Hepatocyte (in vitro differentiated cells): ENCODE data around the gene CD248. TPM values are rescaled to one million over a fixed set of nuclear protein-coding genes. Genes with fewer than 3 reads are reported as not detected.

Experiments used
- DNase-seq: peaks from one replicate; pipeline ENCODE4 v3.0.0-alpha.2; 2016; ENCODE audit warnings: low spot score
- H2AFZ ChIP-seq: fragments of 200-600 bp; sonication (generic); 2 replicates; pipeline ENCODE4 v1.6.0; 2016; ENCODE audit warnings: antibody characterized with exemption, mild to moderate bottlenecking
- H3K27ac ChIP-seq: fragments of 200-600 bp; sonication (generic); 2 replicates; pipeline ENCODE4 v1.5.1; 2016; ENCODE audit warnings: mild to moderate bottlenecking
- H3K27me3 ChIP-seq: fragments of 200-600 bp; sonication (generic); 2 replicates; pipeline ENCODE4 v1.6.1; 2016
- H3K36me3 ChIP-seq: fragments of 200-600 bp; sonication (generic); replicated peaks from 2 replicates; pipeline ENCODE4 v1.5.1; 2016; ENCODE audit warnings: low read depth; ENCODE audit not compliant: insufficient read depth
- H3K4me1 ChIP-seq: fragments of 200-600 bp; sonication (generic); 2 replicates; pipeline ENCODE4 v1.5.1; 2016; ENCODE audit warnings: mild to moderate bottlenecking, moderate library complexity; ENCODE audit not compliant: insufficient read depth
- H3K4me2 ChIP-seq: fragments of 200-600 bp; sonication (generic); 2 replicates; pipeline ENCODE4 v1.6.0; 2016
- H3K4me3 ChIP-seq: fragments of 200-600 bp; sonication (generic); 2 replicates; pipeline ENCODE4 v1.5.1; 2016; ENCODE audit warnings: mild to moderate bottlenecking
- H3K79me2 ChIP-seq: fragments of 200-600 bp; sonication (generic); 2 replicates; pipeline ENCODE4 v1.6.0; 2017; ENCODE audit warnings: mild to moderate bottlenecking
- H3K9me2 ChIP-seq: fragments of 200-600 bp; sonication (generic); replicated peaks from 2 replicates; pipeline ENCODE4 v1.6.0; 2017; ENCODE audit warnings: mild to moderate bottlenecking; ENCODE audit not compliant: insufficient read depth
- H3K9me3 ChIP-seq: fragments of 200-600 bp; sonication (generic); 2 replicates; pipeline ENCODE4 v1.5.1; 2016; ENCODE audit warnings: low read depth, mild to moderate bottlenecking
- H4K20me1 ChIP-seq: fragments of 200-600 bp; sonication (generic); 2 replicates; pipeline ENCODE4 v1.6.0; 2016; ENCODE audit warnings: mild to moderate bottlenecking; ENCODE audit not compliant: insufficient read depth, poor library complexity, severe bottlenecking
- EZH2 ChIP-seq: fragments of 200-600 bp; sonication (generic); IDR thresholded peaks from 2 replicates; pipeline ENCODE4 v1.6.1; 2016; ENCODE audit warnings: antibody characterized with exemption, mild to moderate bottlenecking, borderline replicate concordance
- EZH2phosphoT487 ChIP-seq: fragments of 200-600 bp; sonication (generic); IDR thresholded peaks from one replicate; pipeline ENCODE4 v1.6.1; 2018; ENCODE audit warnings: antibody characterized with exemption, mild to moderate bottlenecking, low read depth, moderate library complexity; ENCODE audit not compliant: unreplicated experiment, severe bottlenecking
- WGBS: methylation state at CpG from one replicate; pipeline ENCODE4 v1.1.6; 2016; ENCODE audit warnings: low lambda C conversion rate; ENCODE audit errors: missing lambda C conversion rate; 5-methylcytosine and 5-hydroxymethylcytosine counted together
- polyA plus RNA-seq: library from polyadenylated mRNA; unstranded; fragments of >200 nt; fragmentation: Nextera tagmentation; extraction: Ambion mirVana; gene quantifications from 2 replicates; pipeline ENCODE4 v1.2.1, GENCODE V29; 2016
- total RNA-seq: library from RNA; depleted of rRNA; stranded (reverse); fragments of >200 nt; gene quantifications from 2 replicates; pipeline ENCODE4 v1.2.3, GENCODE V29; 2014
- TF ChIP-seq, protein P1 (sequence below): fragments of 200-600 bp; sonication (generic); IDR thresholded peaks from 2 replicates; pipeline ENCODE4 v1.5.1; 2016; ENCODE audit warnings: antibody characterized with exemption, mild to moderate bottlenecking; ENCODE audit not compliant: poor library complexity

CD248 gene
- total and polyA plus RNA-seq, 2 experiments from 2014 or later = 24.6 to 210 TPM

DNA sequence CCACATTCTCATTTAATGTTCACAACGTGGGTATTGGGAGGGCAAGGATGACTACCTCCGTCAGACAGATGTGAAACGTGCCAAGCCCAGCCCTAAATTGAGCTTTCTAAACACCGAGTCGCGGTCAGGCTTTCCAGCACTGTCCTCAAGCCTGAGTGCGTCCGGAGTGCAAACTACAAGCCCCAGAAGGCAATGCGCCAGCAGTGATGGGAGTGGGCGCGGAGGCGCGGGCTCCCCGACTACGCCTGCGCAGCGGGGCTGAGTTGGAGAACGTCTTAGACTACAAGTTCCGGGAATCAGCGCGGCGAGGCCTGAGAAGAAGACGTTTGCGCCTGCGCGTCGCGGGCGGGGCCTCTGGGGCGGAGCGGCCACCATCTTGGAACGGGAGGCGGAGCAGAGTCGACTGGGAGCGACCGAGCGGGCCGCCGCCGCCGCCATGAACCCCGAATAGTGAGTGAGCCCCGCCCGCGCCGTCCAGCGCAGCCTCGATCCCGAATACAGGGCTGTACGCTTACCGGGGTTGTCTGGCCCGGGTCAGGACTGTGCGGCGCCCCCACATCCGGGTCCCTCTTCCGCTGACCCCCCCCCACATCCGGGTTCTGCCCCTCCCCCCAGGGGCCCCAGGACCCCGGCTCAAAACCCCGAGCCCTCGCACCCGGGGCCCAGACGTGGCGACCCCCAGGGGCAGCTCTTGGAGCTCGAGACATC, 48.4 kb downstream of the CD248 start, which contains the start of gene RAB1B:
Gene RAB1B, plus strand, starts transcription at position 396 of the 708 bp plus-strand sequence. Its CDS starts 41 bp downstream, at position 437.
- DNase-seq = peak; percentile 100
- Histone ChIP-seq H3K4me1 (peaks cover 11% of the 10 kb centered on the region), H3K79me2 (peaks cover 33% of the 10 kb centered on the region), H3K27me3 (no peaks in the 10 kb centered on the region), H3K9me3 (no peaks in the 10 kb centered on the region), H3K9me2 (no peaks in the 10 kb centered on the region), H3K4me2 (peak within 1 kb of the TSS; percentile 98), H3K4me3 (peak within 1 kb of the TSS; percentile 91), H4K20me1 (peaks cover 23% of the 10 kb centered on the region), H2AFZ (peak within 1 kb of the TSS; percentile 86), H3K27ac (peak within 1 kb of the TSS; percentile 92), H3K36me3 (no peaks in the 10 kb centered on the region)
- WGBS = 1% methylated on average over 30 of the region's 64 CpGs
- no peak for TF ChIP-seq EZH2phosphoT487
- no peak for TF ChIP-seq EZH2
- TF ChIP-seq, protein P1, sequence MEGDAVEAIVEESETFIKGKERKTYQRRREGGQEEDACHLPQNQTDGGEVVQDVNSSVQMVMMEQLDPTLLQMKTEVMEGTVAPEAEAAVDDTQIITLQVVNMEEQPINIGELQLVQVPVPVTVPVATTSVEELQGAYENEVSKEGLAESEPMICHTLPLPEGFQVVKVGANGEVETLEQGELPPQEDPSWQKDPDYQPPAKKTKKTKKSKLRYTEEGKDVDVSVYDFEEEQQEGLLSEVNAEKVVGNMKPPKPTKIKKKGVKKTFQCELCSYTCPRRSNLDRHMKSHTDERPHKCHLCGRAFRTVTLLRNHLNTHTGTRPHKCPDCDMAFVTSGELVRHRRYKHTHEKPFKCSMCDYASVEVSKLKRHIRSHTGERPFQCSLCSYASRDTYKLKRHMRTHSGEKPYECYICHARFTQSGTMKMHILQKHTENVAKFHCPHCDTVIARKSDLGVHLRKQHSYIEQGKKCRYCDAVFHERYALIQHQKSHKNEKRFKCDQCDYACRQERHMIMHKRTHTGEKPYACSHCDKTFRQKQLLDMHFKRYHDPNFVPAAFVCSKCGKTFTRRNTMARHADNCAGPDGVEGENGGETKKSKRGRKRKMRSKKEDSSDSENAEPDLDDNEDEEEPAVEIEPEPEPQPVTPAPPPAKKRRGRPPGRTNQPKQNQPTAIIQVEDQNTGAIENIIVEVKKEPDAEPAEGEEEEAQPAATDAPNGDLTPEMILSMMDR = no peak

DNA sequence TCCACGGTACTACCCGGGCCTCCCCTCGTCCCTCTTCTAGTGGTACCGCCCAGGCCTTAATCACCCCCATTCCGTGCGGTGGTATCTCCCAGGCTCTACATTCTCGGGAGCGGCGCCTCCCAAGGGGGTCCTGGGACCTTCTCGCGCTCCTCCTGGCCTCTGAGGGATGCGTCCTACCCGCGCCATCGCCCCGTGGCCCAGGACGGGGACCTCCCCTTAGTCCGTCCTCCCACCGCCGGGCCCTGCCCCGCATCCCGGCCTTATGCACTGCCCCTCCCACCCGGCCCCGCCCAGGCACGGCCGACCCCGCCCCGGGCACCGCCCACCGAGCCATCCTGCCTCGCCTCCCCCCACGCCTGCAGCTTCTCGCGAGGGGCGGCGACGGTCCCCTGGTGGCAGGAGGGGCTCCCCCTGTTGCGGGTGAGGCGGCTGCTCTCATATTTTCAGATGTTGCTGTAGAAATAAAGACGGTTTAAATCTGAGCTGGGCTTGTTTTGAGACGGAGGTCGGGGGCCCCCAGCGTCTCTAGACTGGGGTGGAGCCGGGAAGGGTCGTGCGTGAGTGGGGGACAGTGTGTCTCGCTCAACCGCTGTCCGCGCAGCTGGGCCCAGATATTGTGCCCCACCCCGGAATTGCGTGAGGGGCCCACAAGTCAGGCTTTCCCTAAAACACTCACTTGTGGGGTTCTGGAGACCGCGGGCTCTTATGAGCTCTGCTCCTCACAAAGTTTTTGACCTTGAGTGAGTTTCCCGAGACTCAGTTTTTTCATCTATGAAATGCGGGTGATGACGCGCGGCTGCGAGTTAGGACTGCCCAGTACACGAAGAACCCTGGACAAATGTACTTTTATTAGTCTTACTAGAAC, 49.2 kb downstream of the CD248 start:
- peak overlapping the region; percentile 89 for H3K27ac ChIP-seq
- no peak for TF ChIP-seq EZH2phosphoT487
- no peak for TF ChIP-seq EZH2
- TF ChIP-seq, protein P1 = no peak
- H3K27me3 ChIP-seq = no peaks in the 10 kb centered on the region
- WGBS = 2% methylated on average over 50 of the region's 61 CpGs
- H3K4me1 ChIP-seq = peaks cover 11% of the 10 kb centered on the region
- H4K20me1 ChIP-seq = peaks cover 23% of the 10 kb centered on the region
- H3K36me3 ChIP-seq = no peaks in the 10 kb centered on the region
- H3K9me2 ChIP-seq = no peaks in the 10 kb centered on the region
- H3K4me3 ChIP-seq = peak overlapping the region; percentile 84
- H2AFZ ChIP-seq = peak overlapping the region; percentile 86
- peak overlapping the region; percentile 91 for H3K4me2 ChIP-seq
- H3K79me2 ChIP-seq = peaks cover 33% of the 10 kb centered on the region
- no peaks in the 10 kb centered on the region for H3K9me3 ChIP-seq
- peak; percentile 93 for DNase-seq

GRCh38 chr11:66267039-66267378, 49.8 kb downstream of the CD248 start:
- Histone ChIP-seq H4K20me1 (peaks cover 23% of the 10 kb centered on the region), H3K9me2 (no peaks in the 10 kb centered on the region), H3K4me2 (peak overlapping the region; percentile 91), H3K4me1 (peaks cover 11% of the 10 kb centered on the region), H3K4me3 (peak overlapping the region; percentile 84), H3K79me2 (peaks cover 33% of the 10 kb centered on the region), H2AFZ (peak overlapping the region; percentile 50), H3K9me3 (no peaks in the 10 kb centered on the region), H3K27me3 (no peaks in the 10 kb centered on the region), H3K27ac (peak overlapping the region; percentile 89), H3K36me3 (no peaks in the 10 kb centered on the region)
- no peak for DNase-seq
- TF ChIP-seq, protein P1 = no peak
- no peak for TF ChIP-seq EZH2phosphoT487
- TF ChIP-seq EZH2 = no peak
- WGBS = 34% methylated on average over 13 of the region's 13 CpGs
